ENCODE data around the gene ST7. TPM values are rescaled to one million over a fixed set of nuclear protein-coding genes. Genes with fewer than 3 reads are reported as not detected.

Gene ST7
- total and polyA plus RNA-seq, 2 donors from 2014 or later, result 21.5 to 29.8 TPM

DNA sequence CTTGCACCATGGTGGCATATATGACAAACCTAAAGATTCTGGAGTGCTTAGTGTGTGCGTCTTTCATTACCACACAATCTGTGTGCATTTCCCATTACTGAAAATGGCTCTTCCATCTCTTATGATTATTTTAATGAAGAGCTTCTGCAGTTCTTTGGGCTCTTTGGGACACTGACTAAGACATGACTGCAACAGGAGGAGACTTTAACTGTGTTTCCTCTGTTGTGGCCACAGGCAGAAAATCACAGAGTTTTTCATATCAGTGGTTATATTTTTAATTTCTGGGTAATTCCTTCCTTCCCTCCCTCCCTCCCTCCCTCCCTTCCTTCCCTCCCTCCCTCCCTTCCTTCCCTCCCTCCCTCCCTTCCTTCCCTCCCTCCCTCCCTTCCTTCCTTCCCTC is 311.4 kb downstream of the ST7 start:
- DNase-seq (no peak), FAIRE-seq (no peak)
- intact Hi-C loops (cut with DNase I), result no loop called here
- H3K9ac ChIP-seq (ENCODE audit: low read length in 3 of 3), result no peak overlapping the region
- no peak overlapping the region for H3K27ac ChIP-seq (ENCODE audit: low read depth in 2 of 2, low read length in 2 of 2)
- H3K27me3 ChIP-seq (ENCODE audit: control insufficient read depth, insufficient read depth, low read length), result no peaks in the 10 kb centered on the region
- H3K36me3 ChIP-seq (ENCODE audit: control insufficient read depth in 2 of 3, insufficient read depth in 3 of 3, low read length in 3 of 3), result no peaks in the 10 kb centered on the region
- TF ChIP-seq, protein P1, sequence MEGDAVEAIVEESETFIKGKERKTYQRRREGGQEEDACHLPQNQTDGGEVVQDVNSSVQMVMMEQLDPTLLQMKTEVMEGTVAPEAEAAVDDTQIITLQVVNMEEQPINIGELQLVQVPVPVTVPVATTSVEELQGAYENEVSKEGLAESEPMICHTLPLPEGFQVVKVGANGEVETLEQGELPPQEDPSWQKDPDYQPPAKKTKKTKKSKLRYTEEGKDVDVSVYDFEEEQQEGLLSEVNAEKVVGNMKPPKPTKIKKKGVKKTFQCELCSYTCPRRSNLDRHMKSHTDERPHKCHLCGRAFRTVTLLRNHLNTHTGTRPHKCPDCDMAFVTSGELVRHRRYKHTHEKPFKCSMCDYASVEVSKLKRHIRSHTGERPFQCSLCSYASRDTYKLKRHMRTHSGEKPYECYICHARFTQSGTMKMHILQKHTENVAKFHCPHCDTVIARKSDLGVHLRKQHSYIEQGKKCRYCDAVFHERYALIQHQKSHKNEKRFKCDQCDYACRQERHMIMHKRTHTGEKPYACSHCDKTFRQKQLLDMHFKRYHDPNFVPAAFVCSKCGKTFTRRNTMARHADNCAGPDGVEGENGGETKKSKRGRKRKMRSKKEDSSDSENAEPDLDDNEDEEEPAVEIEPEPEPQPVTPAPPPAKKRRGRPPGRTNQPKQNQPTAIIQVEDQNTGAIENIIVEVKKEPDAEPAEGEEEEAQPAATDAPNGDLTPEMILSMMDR (IDR thresholded peaks at IDR 0.05; ENCODE audit: borderline replicate concordance, extremely low read depth, insufficient read depth), result no peak
- no peaks in the 10 kb centered on the region for H3K4me1 ChIP-seq (ENCODE audit: control insufficient read depth in 2 of 3, insufficient read depth in 2 of 3, low read depth in 1 of 3, low read length in 3 of 3)
- H3K4me3 ChIP-seq (ENCODE audit: low read length in 3 of 3), result no peak overlapping the region
- H3K9me3 ChIP-seq (ENCODE audit: control insufficient read depth in 2 of 3, insufficient read depth in 1 of 3, low read length in 3 of 3), result no peaks in the 10 kb centered on the region

DNA sequence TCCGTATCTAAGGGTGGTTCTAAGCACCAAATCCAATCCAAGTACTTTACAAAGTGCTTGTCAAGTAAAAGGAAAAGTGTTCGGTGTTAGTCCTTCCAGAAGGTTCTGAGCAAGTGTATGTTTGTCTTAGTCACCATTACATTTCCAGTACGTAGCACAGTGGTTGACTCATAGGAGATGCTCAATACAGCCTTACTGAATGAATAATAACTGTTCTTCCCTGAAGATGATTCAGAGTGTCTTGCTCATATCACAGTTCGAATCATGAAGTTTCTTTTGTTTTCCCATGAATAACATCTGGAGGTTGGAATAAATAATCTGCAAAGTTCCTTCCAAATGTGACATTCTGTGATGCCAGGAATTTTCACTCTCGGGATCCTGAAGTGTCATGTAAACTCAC is 316.1 kb downstream of the ST7 start:
- no peak overlapping the region for H3K4me3 ChIP-seq (ENCODE audit: low read length in 3 of 3)
- no peak for FAIRE-seq
- no peak overlapping the region for H3K9ac ChIP-seq (ENCODE audit: low read length in 3 of 3)
- H3K27ac ChIP-seq (ENCODE audit: low read depth in 2 of 2, low read length in 2 of 2), result no peak overlapping the region
- intact Hi-C loops (cut with DNase I), result no loop called here
- no peaks in the 10 kb centered on the region for H3K36me3 ChIP-seq (ENCODE audit: control insufficient read depth in 2 of 3, insufficient read depth in 3 of 3, low read length in 3 of 3)
- no peaks in the 10 kb centered on the region for H3K27me3 ChIP-seq (ENCODE audit: control insufficient read depth, insufficient read depth, low read length)
- no peak for DNase-seq
- H3K4me1 ChIP-seq (ENCODE audit: control insufficient read depth in 2 of 3, insufficient read depth in 2 of 3, low read depth in 1 of 3, low read length in 3 of 3), result no peaks in the 10 kb centered on the region
- TF ChIP-seq, protein P1 (IDR thresholded peaks at IDR 0.05; ENCODE audit: borderline replicate concordance, extremely low read depth, insufficient read depth), result no peak
- H3K9me3 ChIP-seq (ENCODE audit: control insufficient read depth in 2 of 3, insufficient read depth in 1 of 3, low read length in 3 of 3), result no peaks in the 10 kb centered on the region

DNA sequence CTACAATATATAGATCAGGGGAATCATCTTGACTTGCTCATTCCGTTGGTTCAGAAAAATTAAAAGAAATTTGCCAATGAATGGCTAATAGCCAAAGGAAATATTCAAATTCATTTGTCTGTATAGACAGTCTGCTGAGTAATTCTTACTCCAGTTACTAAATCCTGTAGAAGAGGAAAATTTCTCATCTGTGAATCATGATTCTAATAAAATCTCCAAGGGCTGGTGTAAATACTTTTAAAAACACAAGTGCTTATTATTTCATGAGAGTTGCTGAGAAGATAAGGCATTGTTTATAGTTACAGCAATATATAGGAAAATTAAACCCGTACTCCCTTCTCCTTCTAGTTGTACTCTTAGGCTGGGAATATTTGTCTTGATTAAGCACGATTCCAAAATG is 316.6 kb downstream of the ST7 start:
- H3K9me3 ChIP-seq (ENCODE audit: control insufficient read depth in 2 of 3, insufficient read depth in 1 of 3, low read length in 3 of 3), result no peaks in the 10 kb centered on the region
- FAIRE-seq, result no peak
- no peak overlapping the region for H3K27ac ChIP-seq (ENCODE audit: low read depth in 2 of 2, low read length in 2 of 2)
- no peaks in the 10 kb centered on the region for H3K36me3 ChIP-seq (ENCODE audit: control insufficient read depth in 2 of 3, insufficient read depth in 3 of 3, low read length in 3 of 3)
- no peaks in the 10 kb centered on the region for H3K4me1 ChIP-seq (ENCODE audit: control insufficient read depth in 2 of 3, insufficient read depth in 2 of 3, low read depth in 1 of 3, low read length in 3 of 3)
- DNase-seq, result no peak
- intact Hi-C loops (cut with DNase I), result no loop called here
- H3K4me3 ChIP-seq (ENCODE audit: low read length in 3 of 3), result no peak overlapping the region
- H3K27me3 ChIP-seq (ENCODE audit: control insufficient read depth, insufficient read depth, low read length), result no peaks in the 10 kb centered on the region
- TF ChIP-seq, protein P1 (IDR thresholded peaks at IDR 0.05; ENCODE audit: borderline replicate concordance, extremely low read depth, insufficient read depth), result no peak
- no peak overlapping the region for H3K9ac ChIP-seq (ENCODE audit: low read length in 3 of 3)

DNA sequence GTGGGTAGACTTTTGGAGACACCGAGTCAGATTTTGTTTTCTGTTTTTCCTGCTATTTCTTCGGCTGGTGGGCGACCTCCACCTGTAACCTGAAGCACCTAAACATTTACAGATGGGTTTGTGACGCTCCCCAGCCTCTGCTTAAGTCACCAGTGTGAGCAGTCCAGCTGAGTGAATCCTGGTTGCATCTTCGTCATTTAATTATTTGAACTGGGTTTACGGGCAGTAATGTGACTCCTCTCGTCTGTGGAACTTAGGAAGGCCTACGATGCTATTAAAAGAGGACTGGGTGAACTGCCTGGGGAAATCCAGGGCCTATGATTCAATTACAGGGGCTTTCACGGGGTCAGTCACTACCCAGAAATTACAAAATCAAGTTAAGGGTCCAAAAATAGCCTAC is 317.1 kb downstream of the ST7 start:
- no peaks in the 10 kb centered on the region for H3K36me3 ChIP-seq (ENCODE audit: control insufficient read depth in 2 of 3, insufficient read depth in 3 of 3, low read length in 3 of 3)
- H3K27ac ChIP-seq (ENCODE audit: low read depth in 2 of 2, low read length in 2 of 2), result no peak overlapping the region
- H3K9me3 ChIP-seq (ENCODE audit: control insufficient read depth in 2 of 3, insufficient read depth in 1 of 3, low read length in 3 of 3), result no peaks in the 10 kb centered on the region
- no peaks in the 10 kb centered on the region for H3K27me3 ChIP-seq (ENCODE audit: control insufficient read depth, insufficient read depth, low read length)
- DNase-seq (peak in 2 of 5 donors; percentile 34 to 45), FAIRE-seq (no peak)
- no peaks in the 10 kb centered on the region for H3K4me1 ChIP-seq (ENCODE audit: control insufficient read depth in 2 of 3, insufficient read depth in 2 of 3, low read depth in 1 of 3, low read length in 3 of 3)
- no peak overlapping the region for H3K4me3 ChIP-seq (ENCODE audit: low read length in 3 of 3)
- TF ChIP-seq, protein P1 (IDR thresholded peaks at IDR 0.05; ENCODE audit: borderline replicate concordance, extremely low read depth, insufficient read depth), result no peak
- H3K9ac ChIP-seq (ENCODE audit: low read length in 3 of 3), result no peak overlapping the region
- intact Hi-C loops (cut with DNase I), result no loop called here

Measured in kidney (tissue), 14 donors.